Measurements from ENCODE around the gene NCF4. TPM values are rescaled to one million over a fixed set of nuclear protein-coding genes. Genes with fewer than 3 reads are reported as not detected.

NCF4 gene
- total RNA-seq, 1 donor from 2014 or later = not detected

GRCh38 chr22:36893262-36893661 is 32.5 kb downstream of the NCF4 start:
- no peak for DNase-seq (ENCODE audit: low read depth, low spot score)

GRCh38 chr22:36894266-36894665 is 33.5 kb downstream of the NCF4 start:
- no peak for DNase-seq (ENCODE audit: low read depth, low spot score)

GRCh38 chr22:36897611-36898010 is 36.8 kb downstream of the NCF4 start:
- DNase-seq (ENCODE audit: low read depth, low spot score) = no peak

- no peak for DNase-seq (ENCODE audit: low read depth, low spot score)
Measured at GRCh38 chr22:36898690-36899089, 37.9 kb downstream of the NCF4 start.

- no peak for DNase-seq (ENCODE audit: low read depth, low spot score)
Measured at GRCh38 chr22:36899498-36899897, 38.7 kb downstream of the NCF4 start.

GRCh38 chr22:36900225-36900624 is 39.4 kb downstream of the NCF4 start:
- no peak for DNase-seq (ENCODE audit: low read depth, low spot score)

GRCh38 chr22:36900880-36901279 is 40.1 kb downstream of the NCF4 start:
- DNase-seq (ENCODE audit: low read depth, low spot score) = no peak

GRCh38 chr22:36901411-36902142 is 40.8 kb downstream of the NCF4 start:
- no peak for DNase-seq (ENCODE audit: low read depth, low spot score)

GRCh38 chr22:36902143-36902926 is 41.5 kb downstream of the NCF4 start:
- no peak for DNase-seq (ENCODE audit: low read depth, low spot score)

- DNase-seq (ENCODE audit: low read depth, low spot score) = no peak
Measured at GRCh38 chr22:36904260-36904880, 43.6 kb downstream of the NCF4 start.

GRCh38 chr22:36907253-36908195 is 46.7 kb downstream of the NCF4 start:
- DNase-seq (ENCODE audit: low read depth, low spot score) = no peak

- no peak for DNase-seq (ENCODE audit: low read depth, low spot score)
Measured at GRCh38 chr22:36910461-36910860, 49.7 kb downstream of the NCF4 start.

GRCh38 chr22:36911887-36912661 is 51.3 kb downstream of the NCF4 start:
- no peak for DNase-seq (ENCODE audit: low read depth, low spot score)

GRCh38 chr22:36912694-36913426 is 52.1 kb downstream of the NCF4 start:
- DNase-seq (ENCODE audit: low read depth, low spot score) = no peak

GRCh38 chr22:36913427-36914389 is 52.9 kb downstream of the NCF4 start, which contains the start of gene CSF2RB:
Gene CSF2RB (plus strand): TSS chr22:36913628. CDS start chr22:36922208, 8,580 bp downstream.
- DNase-seq (ENCODE audit: low read depth, low spot score) = peak; percentile 32

GRCh38 chr22:36914390-36914752 is 53.6 kb downstream of the NCF4 start:
- no peak for DNase-seq (ENCODE audit: low read depth, low spot score)

- DNase-seq (ENCODE audit: low read depth, low spot score) = no peak
Measured at GRCh38 chr22:36916034-36916433, 55.2 kb downstream of the NCF4 start.

GRCh38 chr22:36918586-36919284 is 57.9 kb downstream of the NCF4 start:
- no peak for DNase-seq (ENCODE audit: low read depth, low spot score)
